Measurements from ENCODE around the gene CASK.

DNA sequence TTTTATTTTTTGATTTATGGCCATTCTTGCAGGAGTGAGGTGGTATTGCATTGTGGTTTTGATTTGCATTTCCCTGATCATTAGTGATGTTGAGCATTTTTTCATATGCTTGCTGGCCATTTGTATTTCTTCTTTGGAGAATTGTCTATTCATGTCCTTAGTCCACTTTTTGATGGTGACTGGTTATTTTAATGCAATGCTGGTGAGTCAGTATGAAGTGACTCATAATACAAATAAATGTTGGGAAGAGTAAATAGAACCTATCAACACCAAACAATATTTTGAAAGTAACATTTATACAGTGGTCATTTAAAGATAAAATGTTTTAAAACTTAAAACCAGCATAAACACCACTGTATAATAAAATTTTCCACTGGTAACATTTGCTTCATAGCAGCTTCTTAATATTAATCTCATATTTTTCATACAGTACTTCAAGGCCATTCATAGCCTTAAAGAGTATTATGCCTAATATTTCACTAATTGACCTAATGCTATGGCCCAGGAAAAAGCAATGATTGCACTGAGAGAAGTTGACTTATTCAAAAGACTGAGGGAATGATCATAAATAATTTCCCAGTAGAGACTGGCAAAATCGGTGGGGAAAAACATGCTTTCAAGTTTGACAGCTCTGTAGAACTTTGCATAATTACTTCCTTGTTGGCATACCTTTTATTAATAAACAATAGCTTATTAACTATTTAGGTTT is 33.9 kb downstream of the CASK start:
- TF ChIP-seq, protein P1, sequence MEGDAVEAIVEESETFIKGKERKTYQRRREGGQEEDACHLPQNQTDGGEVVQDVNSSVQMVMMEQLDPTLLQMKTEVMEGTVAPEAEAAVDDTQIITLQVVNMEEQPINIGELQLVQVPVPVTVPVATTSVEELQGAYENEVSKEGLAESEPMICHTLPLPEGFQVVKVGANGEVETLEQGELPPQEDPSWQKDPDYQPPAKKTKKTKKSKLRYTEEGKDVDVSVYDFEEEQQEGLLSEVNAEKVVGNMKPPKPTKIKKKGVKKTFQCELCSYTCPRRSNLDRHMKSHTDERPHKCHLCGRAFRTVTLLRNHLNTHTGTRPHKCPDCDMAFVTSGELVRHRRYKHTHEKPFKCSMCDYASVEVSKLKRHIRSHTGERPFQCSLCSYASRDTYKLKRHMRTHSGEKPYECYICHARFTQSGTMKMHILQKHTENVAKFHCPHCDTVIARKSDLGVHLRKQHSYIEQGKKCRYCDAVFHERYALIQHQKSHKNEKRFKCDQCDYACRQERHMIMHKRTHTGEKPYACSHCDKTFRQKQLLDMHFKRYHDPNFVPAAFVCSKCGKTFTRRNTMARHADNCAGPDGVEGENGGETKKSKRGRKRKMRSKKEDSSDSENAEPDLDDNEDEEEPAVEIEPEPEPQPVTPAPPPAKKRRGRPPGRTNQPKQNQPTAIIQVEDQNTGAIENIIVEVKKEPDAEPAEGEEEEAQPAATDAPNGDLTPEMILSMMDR (IDR thresholded peaks at IDR 0.05 in 8 of 11, conservative IDR thresholded peaks at IDR 0.05 in 3 of 11), result no peak
- no peak for TF ChIP-seq POLR2AphosphoS5 (IDR thresholded peaks at IDR 0.05)
